ENCODE measurements around the gene SLC25A18. TPM values are rescaled to one million over a fixed set of nuclear protein-coding genes. Genes with fewer than 3 reads are reported as not detected.
A peak's percentile ranks its signal among the peaks of the same experiment; 100 is the strongest.
"Not testable (repeated sequence)": the region's sequence is repeated elsewhere in the genome, so short reads cannot be mapped to it uniquely, and the experiment has no call there.

The SLC25A18 gene
- total and polyA plus RNA-seq, 5 donors, result 0.96 to 2.6 (median 1.5) TPM

GRCh38 chr22:17542452-17542851 is 20.8 kb upstream of the SLC25A18 start:
- Histone ChIP-seq H3K27me3 (ENCODE audit: control insufficient read depth, insufficient read depth) (no peaks in the 10 kb centered on the region), H3K4me1 (ENCODE audit: control insufficient read depth, insufficient read depth, low read length) (no peaks in the 10 kb centered on the region), H3K4me3 (ENCODE audit: low read length) (no peak overlapping the region), H3K27ac (ENCODE audit: low read length) (no peak overlapping the region), H3K9me3 (ENCODE audit: control insufficient read depth, low read length) (no peaks in the 10 kb centered on the region)
- ATAC-seq (peak in 1 of 2 donors; percentile 16), DNase-seq (no peak)
- WGBS, result 95% methylated on average over 14 of the region's 14 CpGs
- intact Hi-C loops (cut with DNase I), result no loop called here

GRCh38 chr22:17548010-17548755 is 15.1 kb upstream of the SLC25A18 start:
- Histone ChIP-seq H3K4me1 (ENCODE audit: control insufficient read depth, insufficient read depth, low read length) (no peaks in the 10 kb centered on the region), H3K9me3 (ENCODE audit: control insufficient read depth, low read length) (no peaks in the 10 kb centered on the region), H3K27me3 (ENCODE audit: control insufficient read depth, insufficient read depth) (no peaks in the 10 kb centered on the region), H3K4me3 (ENCODE audit: low read length) (no peak overlapping the region), H3K27ac (ENCODE audit: low read length) (no peak overlapping the region)
- WGBS, result 94% methylated on average over 23 of the region's 23 CpGs
- DNase-seq, result no peak
- ATAC-seq, result no peak
- intact Hi-C loops (cut with DNase I), result no loop called here

GRCh38 chr22:17548756-17549035 is 14.6 kb upstream of the SLC25A18 start:
- WGBS, result 96% methylated on average over 5 of the region's 5 CpGs
- H3K4me3 ChIP-seq (ENCODE audit: low read length), result no peak overlapping the region
- H3K27ac ChIP-seq (ENCODE audit: low read length), result no peak overlapping the region
- ATAC-seq, result no peak
- H3K4me1 ChIP-seq (ENCODE audit: control insufficient read depth, insufficient read depth, low read length), result no peaks in the 10 kb centered on the region
- H3K9me3 ChIP-seq (ENCODE audit: control insufficient read depth, low read length), result no peaks in the 10 kb centered on the region
- no peaks in the 10 kb centered on the region for H3K27me3 ChIP-seq (ENCODE audit: control insufficient read depth, insufficient read depth)
- DNase-seq, result no peak
- intact Hi-C loops (cut with DNase I), result no loop called here

GRCh38 chr22:17549183-17549582 is 14.1 kb upstream of the SLC25A18 start:
- 87% methylated on average over 10 of the region's 10 CpGs for WGBS
- no peak overlapping the region for H3K27ac ChIP-seq (ENCODE audit: low read length)
- no peak for ATAC-seq

GRCh38 chr22:17549655-17550054 is 13.6 kb upstream of the SLC25A18 start:
- intact Hi-C loops (cut with DNase I), result loop anchor here in 1 of 4 donors (10.0 kb wide), 1 partner anchor 75 kb away; the partner anchor contains the start of gene ATP6V1E1
- ATAC-seq (no peak), DNase-seq (no peak)
- Histone ChIP-seq H3K9me3 (ENCODE audit: control insufficient read depth, low read length) (no peaks in the 10 kb centered on the region), H3K27ac (ENCODE audit: low read length) (no peak overlapping the region), H3K27me3 (ENCODE audit: control insufficient read depth, insufficient read depth) (no peaks in the 10 kb centered on the region), H3K4me3 (ENCODE audit: low read length) (no peak overlapping the region), H3K4me1 (ENCODE audit: control insufficient read depth, insufficient read depth, low read length) (no peaks in the 10 kb centered on the region)
- WGBS, result 91% methylated on average over 5 of the region's 5 CpGs

More at GRCh38 chr22:17549183-17549582, 14.1 kb upstream of the SLC25A18 start:
- intact Hi-C loops (cut with DNase I), result no loop called here
- H3K4me3 ChIP-seq (ENCODE audit: low read length), result no peak overlapping the region
- no peaks in the 10 kb centered on the region for H3K27me3 ChIP-seq (ENCODE audit: control insufficient read depth, insufficient read depth)
- no peaks in the 10 kb centered on the region for H3K4me1 ChIP-seq (ENCODE audit: control insufficient read depth, insufficient read depth, low read length)
- no peak for DNase-seq
- H3K9me3 ChIP-seq (ENCODE audit: control insufficient read depth, low read length), result no peaks in the 10 kb centered on the region

- WGBS, result 48% methylated on average over 7 of the region's 7 CpGs
- Histone ChIP-seq H3K27me3 (ENCODE audit: control insufficient read depth, insufficient read depth) (no peaks in the 10 kb centered on the region), H3K9me3 (ENCODE audit: control insufficient read depth, low read length) (no peaks in the 10 kb centered on the region), H3K4me3 (ENCODE audit: low read length) (no peak overlapping the region), H3K4me1 (ENCODE audit: control insufficient read depth, insufficient read depth, low read length) (no peaks in the 10 kb centered on the region), H3K27ac (ENCODE audit: low read length) (no peak overlapping the region)
- intact Hi-C loops (cut with DNase I), result loop anchor here in 1 of 4 donors (10.0 kb wide), 1 partner anchor 72 kb away; the partner anchor contains the start of gene ATP6V1E1
- ATAC-seq (peak; percentile 77 to 79), DNase-seq (peak in 2 of 3 donors; percentile 57 to 68)
These were observed 10.6 kb upstream of the SLC25A18 start for GRCh38 chr22:17552737-17553136.

- WGBS, result 92% methylated on average over 4 of the region's 4 CpGs
- DNase-seq (no peak), ATAC-seq (no peak)
- H3K27me3 ChIP-seq (ENCODE audit: control insufficient read depth, insufficient read depth), result no peaks in the 10 kb centered on the region
- no peak overlapping the region for H3K27ac ChIP-seq (ENCODE audit: low read length)
- intact Hi-C loops (cut with DNase I), result loop anchor here in 1 of 4 donors (10.0 kb wide), 1 partner anchor 70 kb away; the partner anchor contains the start of gene ATP6V1E1
- H3K4me3 ChIP-seq (ENCODE audit: low read length), result no peak overlapping the region
- H3K9me3 ChIP-seq (ENCODE audit: control insufficient read depth, low read length), result no peaks in the 10 kb centered on the region
- no peaks in the 10 kb centered on the region for H3K4me1 ChIP-seq (ENCODE audit: control insufficient read depth, insufficient read depth, low read length)
These were observed 8.5 kb upstream of the SLC25A18 start for GRCh38 chr22:17554814-17555213.

- Histone ChIP-seq H3K4me3 (ENCODE audit: low read length) (no peak overlapping the region), H3K4me1 (ENCODE audit: control insufficient read depth, insufficient read depth, low read length) (peaks cover 6% of the 10 kb centered on the region), H3K27ac (ENCODE audit: low read length) (no peak overlapping the region), H3K27me3 (ENCODE audit: control insufficient read depth, insufficient read depth) (no peaks in the 10 kb centered on the region), H3K9me3 (ENCODE audit: control insufficient read depth, low read length) (no peaks in the 10 kb centered on the region)
- intact Hi-C loops (cut with DNase I), result loop anchor here in 1 of 4 donors (10.0 kb wide), 1 partner anchor 66 kb away; the partner anchor contains the start of gene ATP6V1E1
- 91% methylated on average over 10 of the region's 10 CpGs for WGBS
- ATAC-seq (no peak), DNase-seq (no peak)
These were observed 4.1 kb upstream of the SLC25A18 start for GRCh38 chr22:17559188-17559587.

- Histone ChIP-seq H3K9me3 (ENCODE audit: control insufficient read depth, low read length) (no peaks in the 10 kb centered on the region), H3K4me3 (ENCODE audit: low read length) (no peak overlapping the region), H3K4me1 (ENCODE audit: control insufficient read depth, insufficient read depth, low read length) (peaks cover 8% of the 10 kb centered on the region), H3K27ac (ENCODE audit: low read length) (peak overlapping the region; percentile 91), H3K27me3 (ENCODE audit: control insufficient read depth, insufficient read depth) (no peaks in the 10 kb centered on the region)
- peak; percentile 34 to 36 for ATAC-seq
- intact Hi-C loops (cut with DNase I), result no loop called here
- DNase-seq, result no peak
- whole genome bisulfite sequencing, result 51% methylated on average over 11 of the region's 11 CpGs
These were observed 666 bp downstream of the SLC25A18 start for GRCh38 chr22:17563936-17564391.

GRCh38 chr22:17566016-17566687 is 2.9 kb downstream of the SLC25A18 start:
- DNase-seq; H3K4me3 ChIP-seq (ENCODE audit: low read length); H3K27me3 ChIP-seq (ENCODE audit: control insufficient read depth, insufficient read depth); H3K4me1 ChIP-seq (ENCODE audit: control insufficient read depth, insufficient read depth, low read length); ATAC-seq; H3K9me3 ChIP-seq (ENCODE audit: control insufficient read depth, low read length); intact Hi-C loops (cut with DNase I): not testable (repeated sequence)
- 80% methylated on average over 19 of the region's 19 CpGs for WGBS
- H3K27ac ChIP-seq (ENCODE audit: low read length), result peak overlapping the region; percentile 20

GRCh38 chr22:17566776-17567175 is 3.5 kb downstream of the SLC25A18 start:
- peak overlapping the region; percentile 12 for H3K27ac ChIP-seq (ENCODE audit: low read length)
- ATAC-seq (no peak), DNase-seq (no peak)
- H3K4me1 ChIP-seq (ENCODE audit: control insufficient read depth, insufficient read depth, low read length), result peaks cover 12% of the 10 kb centered on the region
- WGBS, result 70% methylated on average over 10 of the region's 10 CpGs
- no peak overlapping the region for H3K4me3 ChIP-seq (ENCODE audit: low read length)
- intact Hi-C loops (cut with DNase I), result no loop called here
- no peaks in the 10 kb centered on the region for H3K27me3 ChIP-seq (ENCODE audit: control insufficient read depth, insufficient read depth)
- no peaks in the 10 kb centered on the region for H3K9me3 ChIP-seq (ENCODE audit: control insufficient read depth, low read length)
